NCI-H2107 (cell line): ENCODE data around the gene SAMD4A.
"Not testable (repeated sequence)": the region's sequence is repeated elsewhere in the genome, so short reads cannot be mapped to it uniquely, and the experiment has no call there.

Experiments
- DNase-seq: peaks from one replicate; lab custom pipeline; 2025; lab: John Stamatoyannopoulos, UW

SAMD4A gene

GRCh38 chr14:54784657-54785056 is 217.7 kb downstream of the SAMD4A start:
- no peak for DNase-seq

GRCh38 chr14:54785136-54785777 is 218.3 kb downstream of the SAMD4A start:
- no peak for DNase-seq

- DNase-seq: no peak
These were observed 219.1 kb downstream of the SAMD4A start for GRCh38 chr14:54785778-54786770.

GRCh38 chr14:54786838-54787237 is 219.9 kb downstream of the SAMD4A start:
- no peak for DNase-seq

- DNase-seq: no peak
These were observed 220.3 kb downstream of the SAMD4A start for GRCh38 chr14:54787261-54787660.

GRCh38 chr14:54788701-54789100 is 221.8 kb downstream of the SAMD4A start:
- DNase-seq: no peak

GRCh38 chr14:54789166-54789565 is 222.2 kb downstream of the SAMD4A start:
- no peak for DNase-seq

GRCh38 chr14:54789781-54790480 is 223.0 kb downstream of the SAMD4A start:
- DNase-seq: no peak

GRCh38 chr14:54791001-54791400 is 224.1 kb downstream of the SAMD4A start:
- no peak for DNase-seq

- DNase-seq: no peak
These were observed 225.4 kb downstream of the SAMD4A start for GRCh38 chr14:54792288-54792687.

GRCh38 chr14:54794159-54794558 is 227.2 kb downstream of the SAMD4A start:
- DNase-seq: no peak

- no peak for DNase-seq
These were observed 227.9 kb downstream of the SAMD4A start for GRCh38 chr14:54794796-54795195.

- DNase-seq: no peak
These were observed 230.0 kb downstream of the SAMD4A start for GRCh38 chr14:54796961-54797360.

GRCh38 chr14:54797556-54797955 is 230.6 kb downstream of the SAMD4A start:
- no peak for DNase-seq

GRCh38 chr14:54797986-54798385 is 231.1 kb downstream of the SAMD4A start:
- DNase-seq: no peak

GRCh38 chr14:54798465-54799124 is 231.7 kb downstream of the SAMD4A start:
- no peak for DNase-seq

GRCh38 chr14:54801482-54801881 is 234.6 kb downstream of the SAMD4A start:
- not testable (repeated sequence) for DNase-seq

GRCh38 chr14:54803396-54803795 is 236.5 kb downstream of the SAMD4A start:
- DNase-seq: no peak

GRCh38 chr14:54803926-54804537 is 237.1 kb downstream of the SAMD4A start:
- no peak for DNase-seq

GRCh38 chr14:54804538-54805041 is 237.7 kb downstream of the SAMD4A start:
- DNase-seq: no peak

- no peak for DNase-seq
These were observed 238.1 kb downstream of the SAMD4A start for GRCh38 chr14:54805070-54805444.
